ENCODE results near the gene PEF1. TPM values are rescaled to one million over a fixed set of nuclear protein-coding genes. Genes with fewer than 3 reads are reported as not detected.

PEF1 gene
- total and polyA plus RNA-seq, 2 donors (not counting 3 experiments of a cell fraction or from before 2014, with no cell fraction given) = 73.3 to 161 TPM

- no peak for TF ChIP-seq EZH2 (IDR thresholded peaks at IDR 0.05; ENCODE audit: borderline replicate concordance, low read depth, low read length, severe bottlenecking)
- no peak for TF ChIP-seq POLR2AphosphoS5 (IDR thresholded peaks at IDR 0.05; ENCODE audit: insufficient read depth, low read depth, low read length)
- no peak for TF ChIP-seq GATA2 (IDR thresholded peaks at IDR 0.05; ENCODE audit: insufficient read depth, insufficient read length, low read depth, low read length)
- no peak for TF ChIP-seq MAX (IDR thresholded peaks at IDR 0.05; ENCODE audit: insufficient read depth, insufficient read length)
- TF ChIP-seq POLR2A (IDR thresholded peaks at IDR 0.05; ENCODE audit: low read depth, low read length) = no peak
- no peak for TF ChIP-seq FOS (IDR thresholded peaks at IDR 0.05; ENCODE audit: borderline replicate concordance, insufficient read depth, low read length)
- TF ChIP-seq MYC (IDR thresholded peaks at IDR 0.05; ENCODE audit: low read depth, low read length) = no peak
- TF ChIP-seq JUN (IDR thresholded peaks at IDR 0.05; ENCODE audit: borderline replicate concordance, insufficient read depth, insufficient read length, low read depth) = no peak
- no peak for TF ChIP-seq CTCF (IDR thresholded peaks at IDR 0.05; ENCODE audit: extremely low read depth in 1 of 2, insufficient read depth in 1 of 2, low read depth in 1 of 2, low read length in 2 of 2)
- H3K4me2 ChIP-seq (ENCODE audit: insufficient read depth, low read length) = no peak overlapping the region
- intact Hi-C loops (cut with micrococcal nuclease) = no loop called here
- no peak overlapping the region for H3K9ac ChIP-seq (replicated peaks; ENCODE audit: extremely low read depth, insufficient read depth, low read length)
- DNase-seq (ENCODE audit: low read depth, low spot score) = no peak
- no peak overlapping the region for H3K4me3 ChIP-seq (replicated peaks in 1 of 3; ENCODE audit: insufficient read depth in 1 of 3, low read depth in 1 of 3, low read length in 3 of 3)
- no peak overlapping the region for H2AFZ ChIP-seq (ENCODE audit: low read depth, low read length)
- ChIA-PET CTCF (interaction anchor here (1.0 to 11.5 kb wide), 6 partner anchors 10 to 132 kb away, joined by 3 to 177 read pairs (median 5); partner anchors contain the start of gene PEF1), POLR2A (no interaction called here)
- BruUV-seq (replicated peaks) = no TSS peak
- H3K27ac ChIP-seq (ENCODE audit: insufficient read depth, low read depth, low read length) = no peak overlapping the region
- no peaks in the 10 kb centered on the region for H3K27me3 ChIP-seq (ENCODE audit: control insufficient read depth in 2 of 2, insufficient read depth in 2 of 2, low read length in 2 of 2)
- H3K9me1 ChIP-seq (replicated peaks; ENCODE audit: control insufficient read depth, extremely low read depth, insufficient read depth, low read length) = no peaks in the 10 kb centered on the region
- no peak for FAIRE-seq
- no peaks in the 10 kb centered on the region for H3K79me2 ChIP-seq (ENCODE audit: control insufficient read depth, insufficient read depth, low read length)
- H3K4me1 ChIP-seq (ENCODE audit: control insufficient read depth, extremely low read depth, insufficient read depth, low read length) = no peaks in the 10 kb centered on the region
- H3K36me3 ChIP-seq (ENCODE audit: control insufficient read depth in 2 of 2, extremely low read depth in 1 of 2, insufficient read depth in 2 of 2, low read length in 2 of 2) = no peaks in the 10 kb centered on the region
- dilution Hi-C loops (cut with MboI; ENCODE audit: extremely low pct_ligation_motif_present, low sequenced_read_pairs) = no loop called here
- H3K9me3 ChIP-seq (replicated peaks; ENCODE audit: control insufficient read depth, insufficient read depth, low read length) = no peaks in the 10 kb centered on the region
- H4K20me1 ChIP-seq (replicated peaks; ENCODE audit: control insufficient read depth, extremely low read depth, insufficient read depth, low read length) = no peaks in the 10 kb centered on the region
Measured at GRCh38 chr1:31657020-31657804, 12.5 kb upstream of the PEF1 start.
